NCI-H446 (cell line): Measurements from ENCODE around the gene LPP.
"Not testable (repeated sequence)": the region's sequence is repeated elsewhere in the genome, so short reads cannot be mapped to it uniquely, and the experiment has no call there.

Experiments used
- DNase-seq, 2 experiments: peaks; one replicate each; lab custom pipeline; 2025; lab: John Stamatoyannopoulos, UW

The LPP gene, protein sequence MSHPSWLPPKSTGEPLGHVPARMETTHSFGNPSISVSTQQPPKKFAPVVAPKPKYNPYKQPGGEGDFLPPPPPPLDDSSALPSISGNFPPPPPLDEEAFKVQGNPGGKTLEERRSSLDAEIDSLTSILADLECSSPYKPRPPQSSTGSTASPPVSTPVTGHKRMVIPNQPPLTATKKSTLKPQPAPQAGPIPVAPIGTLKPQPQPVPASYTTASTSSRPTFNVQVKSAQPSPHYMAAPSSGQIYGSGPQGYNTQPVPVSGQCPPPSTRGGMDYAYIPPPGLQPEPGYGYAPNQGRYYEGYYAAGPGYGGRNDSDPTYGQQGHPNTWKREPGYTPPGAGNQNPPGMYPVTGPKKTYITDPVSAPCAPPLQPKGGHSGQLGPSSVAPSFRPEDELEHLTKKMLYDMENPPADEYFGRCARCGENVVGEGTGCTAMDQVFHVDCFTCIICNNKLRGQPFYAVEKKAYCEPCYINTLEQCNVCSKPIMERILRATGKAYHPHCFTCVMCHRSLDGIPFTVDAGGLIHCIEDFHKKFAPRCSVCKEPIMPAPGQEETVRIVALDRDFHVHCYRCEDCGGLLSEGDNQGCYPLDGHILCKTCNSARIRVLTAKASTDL

DNA sequence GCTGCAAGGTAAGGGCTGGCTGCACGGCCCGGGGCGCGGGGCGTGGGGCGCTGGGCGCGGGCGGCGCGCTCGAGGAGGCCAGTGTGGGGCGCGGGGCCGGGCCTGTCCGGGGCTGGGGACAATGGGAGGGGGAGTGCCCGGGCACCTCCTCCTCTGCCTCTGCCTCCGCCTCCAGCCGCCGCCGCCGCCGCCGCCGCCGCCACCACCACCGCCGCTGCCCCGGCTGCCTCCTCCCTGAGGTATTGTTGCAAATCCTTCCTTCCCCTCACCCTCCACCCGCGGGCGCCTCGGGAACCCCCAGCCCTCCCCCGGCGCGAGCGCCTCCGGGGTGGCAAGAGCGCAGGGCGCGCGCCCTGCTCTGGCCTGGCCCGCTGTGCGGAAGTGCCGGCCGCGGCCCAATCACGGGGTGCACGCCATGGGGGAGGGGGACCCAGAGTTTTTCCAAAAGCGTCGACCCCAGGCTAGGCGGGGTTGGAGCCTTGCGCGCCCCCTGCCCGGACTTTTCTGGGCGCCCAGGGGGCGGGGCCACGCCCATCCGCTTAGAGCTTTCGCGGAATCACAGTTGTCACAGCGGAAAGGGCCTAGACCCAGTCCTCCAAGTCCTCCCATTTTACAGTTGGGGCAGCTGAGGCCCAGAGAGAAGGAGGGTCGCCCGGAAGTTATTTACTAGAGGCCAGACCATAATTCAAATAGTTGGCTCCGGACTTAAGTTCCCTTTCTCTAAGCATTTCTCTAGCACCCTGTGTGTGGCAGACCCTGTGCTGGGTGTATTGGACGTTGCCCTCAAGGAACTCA lies at the start of gene LPP:
Gene LPP (plus strand): TSS at position 144 of the 795 bp plus-strand sequence. CDS start 251,964 bp downstream, outside the sequence.
- peak; percentile 59 to 70 for DNase-seq

DNA sequence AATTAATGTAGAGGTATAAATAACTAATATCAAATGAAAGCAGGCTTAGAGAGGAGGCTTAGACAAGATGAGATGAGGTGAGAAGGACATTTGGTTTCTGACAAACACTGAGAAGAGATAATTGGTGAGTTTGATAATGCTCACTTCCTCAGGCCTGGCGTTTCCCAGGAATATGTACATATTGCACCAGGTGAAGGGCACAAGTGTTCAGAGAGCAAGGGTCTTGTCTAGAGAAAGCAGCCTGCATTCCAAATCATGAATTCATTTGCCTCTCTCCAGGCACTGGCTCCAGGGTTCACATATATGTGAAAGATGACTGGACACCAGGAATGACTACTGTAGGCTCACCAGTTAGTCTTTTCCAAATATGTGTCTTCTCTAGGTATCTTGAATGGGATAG lies 48.0 kb upstream of the LPP start:
- no peak for DNase-seq

DNA sequence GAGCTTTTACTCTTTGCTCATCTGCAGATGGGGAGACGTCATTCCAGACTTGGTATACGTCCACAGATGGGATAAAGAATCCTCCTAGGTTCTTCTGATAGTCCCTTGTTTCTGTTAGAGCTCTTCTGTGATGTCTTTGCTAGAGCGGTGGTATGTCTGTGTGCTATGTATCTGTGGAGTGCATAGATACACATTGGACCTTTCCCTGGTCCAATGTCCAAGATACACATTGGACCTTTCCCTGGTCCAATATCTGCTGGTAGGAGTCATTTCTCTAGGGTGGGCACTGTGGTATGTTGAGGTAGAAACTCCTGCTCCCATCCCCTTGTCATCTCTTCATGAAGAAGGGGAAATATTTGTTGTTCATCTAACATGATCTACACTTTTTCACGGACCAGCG lies 47.5 kb upstream of the LPP start:
- no peak for DNase-seq

DNA sequence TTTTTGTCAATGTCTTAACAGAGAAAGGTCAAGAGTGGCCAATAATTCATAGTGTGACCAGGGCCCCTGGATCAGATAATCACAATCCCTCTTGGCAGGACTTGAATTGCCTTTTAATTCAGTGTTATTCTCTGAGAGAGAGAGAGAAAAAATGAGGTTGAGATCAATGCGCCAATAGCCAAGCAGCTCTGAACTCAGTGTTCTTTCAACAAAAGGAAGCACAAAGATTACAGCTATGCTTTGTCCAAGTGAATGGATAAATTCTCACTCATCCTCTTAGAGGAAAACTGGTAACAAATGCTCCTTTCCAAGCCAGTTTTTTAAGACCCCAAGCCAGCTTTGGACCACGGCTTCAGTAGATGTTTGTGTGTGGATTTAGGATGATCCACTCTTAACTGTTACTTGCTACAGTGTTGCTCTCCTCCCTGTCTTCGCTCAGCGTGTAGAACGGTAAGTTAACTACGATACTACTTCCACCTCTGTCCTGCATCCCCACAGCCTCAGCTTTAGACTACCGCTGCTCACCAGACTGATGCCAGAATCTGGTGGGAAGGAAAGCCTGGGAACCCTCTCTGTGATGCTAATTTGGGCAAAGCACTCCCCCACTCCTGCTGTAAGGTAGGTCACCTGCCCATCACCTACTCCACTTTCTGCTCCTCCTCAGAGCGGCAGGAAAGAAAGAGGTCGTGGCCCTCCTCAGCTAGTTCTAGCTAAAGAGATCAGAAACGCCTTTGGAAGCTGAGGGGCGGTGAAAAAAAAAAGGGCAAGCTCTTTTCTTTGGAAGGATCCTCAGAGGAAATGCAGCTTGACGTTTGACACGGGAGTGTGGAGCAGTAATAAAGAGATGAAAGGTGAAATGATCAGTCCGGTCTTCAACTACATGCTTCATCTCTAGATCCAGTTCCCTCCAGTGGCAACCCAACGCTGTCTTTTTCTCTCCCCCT lies 46.8 kb upstream of the LPP start:
- DNase-seq, result no peak

DNA sequence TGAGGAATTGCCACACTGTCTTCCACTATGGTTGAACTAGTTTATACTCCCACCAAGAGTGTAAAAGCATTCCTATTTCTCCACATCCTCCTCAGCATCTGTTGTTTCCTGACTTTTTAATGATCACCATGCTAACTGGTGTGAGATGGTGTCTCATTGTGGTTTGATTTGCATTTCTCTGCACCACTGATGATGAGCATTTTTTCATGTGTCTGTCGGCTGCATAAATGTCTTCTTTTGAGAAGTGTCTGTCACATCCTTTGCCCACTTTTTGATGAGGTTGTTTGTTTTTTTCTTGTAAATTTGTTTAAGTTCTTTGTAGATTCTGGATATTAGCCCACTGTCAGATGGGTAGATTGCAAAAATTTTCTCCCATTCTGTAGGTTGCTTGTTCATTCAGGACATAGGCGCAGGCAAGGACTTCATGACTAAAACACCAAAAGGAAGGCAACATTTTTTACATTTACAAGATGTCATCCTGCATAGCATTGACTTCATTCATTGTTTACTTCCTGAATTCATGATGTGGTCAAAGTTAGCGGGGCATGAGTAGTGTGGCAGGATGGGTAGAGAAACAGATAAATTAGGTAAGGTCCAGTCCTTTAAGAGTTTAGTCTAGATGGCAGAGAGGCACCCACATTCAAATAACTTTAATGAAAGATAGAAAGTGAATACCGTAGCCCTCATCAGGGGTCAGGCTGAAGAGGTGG lies 45.1 kb upstream of the LPP start:
- DNase-seq, result no peak

DNA sequence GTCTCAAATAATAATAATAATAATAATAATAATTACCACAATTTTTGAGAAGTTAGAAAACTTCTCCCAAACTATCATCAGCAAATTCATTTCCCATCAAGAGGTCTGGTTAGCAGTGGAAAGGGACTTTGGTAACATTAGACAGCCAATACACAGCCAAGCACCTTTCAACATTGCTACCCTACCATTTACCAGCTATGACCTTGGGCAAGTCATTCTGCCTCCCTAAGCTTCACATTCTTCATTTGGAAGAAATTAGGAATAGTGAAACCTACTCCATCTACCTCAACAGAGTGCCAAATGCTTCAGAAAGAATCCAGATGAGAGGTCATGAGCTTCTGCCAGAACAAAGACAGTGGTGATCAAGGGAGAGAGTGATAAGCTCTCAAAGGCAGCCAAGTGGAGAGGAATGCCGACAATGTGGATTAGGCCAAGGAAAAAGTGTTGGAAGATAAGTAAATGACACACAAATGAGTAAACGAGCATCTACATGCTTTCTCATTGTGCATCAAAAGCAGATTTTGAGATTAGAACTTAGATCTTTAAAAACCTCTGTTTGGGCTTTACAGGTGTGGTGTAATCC lies 42.9 kb upstream of the LPP start:
- no peak for DNase-seq

DNA sequence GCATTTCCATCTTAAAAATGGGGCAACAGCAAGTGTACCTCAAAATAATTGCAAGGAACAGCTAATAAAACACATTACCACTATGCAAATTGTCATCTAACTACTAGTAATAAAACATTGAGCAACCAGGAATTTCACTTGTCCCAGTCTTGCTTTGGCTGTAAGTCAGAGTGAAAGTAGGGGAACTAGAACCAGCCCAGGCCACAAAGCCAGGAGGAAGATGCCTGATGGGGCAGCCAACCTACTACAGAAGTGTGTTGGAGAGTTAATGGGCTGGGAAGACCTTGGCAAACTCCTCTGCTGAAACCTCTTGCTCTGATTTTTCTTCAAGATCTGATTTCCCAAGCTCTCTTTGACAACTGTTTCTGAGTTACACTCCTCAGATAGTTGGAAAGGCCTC lies 40.2 kb upstream of the LPP start:
- DNase-seq, result no peak

DNA sequence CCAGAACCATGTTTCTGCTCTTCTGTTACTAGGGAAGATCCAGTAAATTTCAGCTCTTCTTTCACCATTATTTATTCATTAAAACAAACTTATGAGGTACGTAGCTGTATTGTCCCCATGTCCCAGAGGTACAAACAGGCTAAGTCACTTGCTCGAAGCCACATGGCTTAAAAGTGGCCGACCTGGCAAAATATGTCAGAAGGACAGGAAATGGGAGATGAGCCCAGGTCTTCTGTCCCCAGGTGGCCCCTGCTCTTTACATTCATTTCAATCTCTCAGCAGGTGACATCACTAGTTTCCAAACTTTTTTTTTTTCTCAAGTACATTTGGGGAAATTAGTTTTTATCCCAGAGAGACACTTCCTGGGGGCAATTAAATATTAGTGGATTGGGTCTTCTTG lies 34.1 kb upstream of the LPP start:
- DNase-seq, result no peak

DNA sequence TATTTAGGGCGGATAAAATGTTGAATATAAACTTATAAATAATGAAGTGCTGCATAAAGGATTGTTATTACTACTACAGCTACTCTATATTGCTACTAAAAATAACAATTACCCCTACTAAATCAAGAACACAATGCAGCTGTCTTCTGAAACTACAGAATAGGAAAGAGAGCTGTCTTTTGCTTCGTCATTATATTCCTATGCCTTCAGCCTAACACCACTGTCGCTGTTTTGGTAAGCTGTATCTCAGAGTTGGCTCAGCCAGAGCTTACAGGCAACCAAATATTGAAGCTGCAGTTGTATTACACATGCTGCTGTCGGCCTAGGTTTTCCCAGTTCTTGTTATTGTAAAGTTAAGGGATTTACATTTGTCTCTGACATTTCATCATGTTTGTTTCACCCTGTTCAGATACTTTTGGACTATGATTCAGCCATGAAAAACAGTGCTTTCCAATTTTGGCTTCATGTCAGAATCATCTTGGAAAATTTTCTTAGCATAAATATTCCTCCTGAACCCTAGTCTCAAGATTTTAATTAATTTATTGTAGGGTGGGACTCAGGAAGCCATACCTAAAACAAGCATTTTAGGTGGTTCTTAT lies 31.3 kb upstream of the LPP start:
- no peak for DNase-seq

DNA sequence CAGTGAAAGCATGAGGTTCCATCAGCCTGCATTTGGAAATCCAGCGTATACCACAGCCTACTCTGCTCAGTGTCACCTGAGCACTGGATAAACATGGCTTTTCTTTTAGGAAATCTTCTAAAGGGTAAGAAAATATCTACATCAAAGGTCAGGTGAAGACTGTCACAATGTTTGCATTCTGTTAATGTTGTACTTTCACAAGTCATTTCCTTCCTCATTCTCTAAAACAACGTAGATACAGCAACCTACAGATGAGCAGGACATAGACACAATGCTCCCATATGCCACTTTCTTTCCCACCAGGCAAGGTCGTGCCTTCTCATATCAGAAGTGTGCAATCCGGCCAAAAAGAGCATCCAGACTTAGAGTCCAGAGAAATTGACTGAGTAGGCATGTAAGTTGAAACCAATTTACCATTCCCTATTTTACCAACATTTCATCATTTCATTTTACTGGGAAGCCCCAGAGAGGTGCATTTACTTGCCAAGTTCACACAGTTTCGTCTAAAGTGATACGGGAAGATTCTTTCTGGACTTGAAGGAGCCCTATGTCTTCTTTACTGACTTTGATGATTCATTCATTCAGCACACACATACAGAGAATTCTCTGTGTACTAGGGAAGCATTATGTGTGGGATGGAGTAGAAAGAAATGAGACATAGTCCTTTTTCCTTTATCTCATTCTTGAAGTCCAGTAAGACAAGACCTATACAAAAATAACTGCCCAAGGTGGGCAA lies 30.6 kb upstream of the LPP start:
- DNase-seq, result no peak

DNA sequence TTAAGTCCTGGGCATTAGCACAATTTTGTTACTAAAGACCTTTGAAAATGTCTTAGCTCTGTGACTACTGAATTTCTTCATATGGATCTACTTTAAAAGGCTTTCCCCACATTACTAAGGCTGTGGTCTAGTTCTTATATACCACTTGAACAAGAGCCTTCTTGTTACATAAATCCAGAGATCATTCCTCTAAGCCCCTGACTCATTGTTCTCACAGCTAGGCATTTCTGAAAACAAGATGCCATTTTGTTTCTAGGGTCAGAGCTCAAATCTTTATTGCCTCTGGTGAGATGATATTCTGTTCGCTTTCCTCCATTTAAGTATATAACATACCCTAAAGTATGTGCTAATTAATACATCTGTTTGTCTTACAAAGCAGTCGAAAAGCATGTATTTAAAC lies 29.8 kb upstream of the LPP start:
- DNase-seq, result no peak

DNA sequence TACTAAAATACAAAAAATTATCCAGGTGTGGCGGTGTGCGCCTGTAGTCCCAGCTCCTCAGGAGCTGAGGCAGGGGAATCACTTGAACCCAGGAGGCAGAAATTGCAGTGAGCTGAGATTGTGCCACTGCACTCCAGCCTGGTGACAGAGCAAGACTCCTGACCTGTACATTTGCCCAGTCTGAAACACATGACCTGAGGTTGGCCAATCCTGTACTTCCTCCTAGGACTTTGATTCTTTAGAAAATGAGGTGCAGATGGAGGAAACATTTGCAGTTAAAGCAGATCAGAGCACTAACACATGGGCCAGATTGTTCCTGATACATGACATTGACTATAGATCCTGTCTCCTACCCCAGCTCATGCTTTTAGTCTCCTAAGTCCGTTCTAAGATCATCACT lies 28.9 kb upstream of the LPP start:
- DNase-seq, result no peak

DNA sequence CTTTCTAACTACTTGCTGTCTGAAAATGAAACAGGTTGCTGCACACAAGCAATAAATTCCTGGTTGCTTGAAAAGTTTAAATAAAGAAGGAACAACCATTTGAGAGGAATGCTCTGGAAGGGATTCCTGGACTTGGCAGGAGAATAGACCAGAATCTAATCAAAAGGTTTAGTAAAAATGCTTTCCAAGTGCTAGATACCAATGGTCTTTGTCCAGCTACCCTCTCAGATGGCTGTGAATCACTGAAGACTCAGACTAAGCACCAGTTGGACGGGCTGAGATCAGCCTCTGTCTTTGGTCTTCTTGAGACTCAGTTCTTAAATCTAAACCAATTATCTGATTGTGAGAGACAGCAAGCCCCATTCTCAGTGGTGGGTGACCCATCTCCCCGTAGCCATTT lies 27.7 kb upstream of the LPP start:
- no peak for DNase-seq

DNA sequence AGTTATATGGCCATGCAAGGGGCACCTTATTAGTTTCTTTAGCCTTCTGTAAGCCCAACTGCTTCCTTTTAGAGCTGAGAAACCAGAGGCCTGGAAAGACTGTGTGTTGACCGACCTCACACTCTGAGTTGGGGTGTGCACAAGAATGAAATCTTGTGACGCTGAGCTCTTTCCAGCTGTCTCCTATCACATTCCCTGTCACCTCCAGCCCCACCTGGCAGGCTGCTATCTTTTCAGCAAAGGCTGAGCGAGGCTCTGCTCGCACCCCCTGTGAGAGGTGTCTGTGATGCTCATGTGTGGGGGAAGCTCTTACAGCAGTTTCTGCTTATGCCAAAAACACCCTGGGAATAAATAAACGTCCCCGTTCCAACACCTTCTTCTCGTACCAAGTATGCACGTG lies 27.0 kb upstream of the LPP start:
- DNase-seq, result no peak

DNA sequence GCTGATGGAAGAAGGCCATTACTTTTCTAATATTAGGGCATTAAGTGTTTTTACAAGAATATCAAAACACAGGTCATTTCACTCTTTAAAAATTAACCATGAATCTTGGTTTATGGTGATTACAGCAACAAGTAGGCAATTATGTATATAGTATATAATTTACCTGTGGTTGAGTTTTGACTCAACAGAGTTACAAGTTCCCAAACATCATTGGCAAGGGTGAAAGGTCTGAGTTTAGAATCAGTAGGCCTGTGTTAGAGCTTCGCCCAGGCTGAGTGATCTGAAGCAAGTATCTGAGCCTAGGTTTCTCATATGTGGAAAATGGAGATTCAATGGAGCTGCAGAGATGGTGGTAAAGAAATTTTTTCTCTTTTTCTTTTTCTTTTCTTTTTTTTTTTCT lies 25.1 kb upstream of the LPP start:
- no peak for DNase-seq

DNA sequence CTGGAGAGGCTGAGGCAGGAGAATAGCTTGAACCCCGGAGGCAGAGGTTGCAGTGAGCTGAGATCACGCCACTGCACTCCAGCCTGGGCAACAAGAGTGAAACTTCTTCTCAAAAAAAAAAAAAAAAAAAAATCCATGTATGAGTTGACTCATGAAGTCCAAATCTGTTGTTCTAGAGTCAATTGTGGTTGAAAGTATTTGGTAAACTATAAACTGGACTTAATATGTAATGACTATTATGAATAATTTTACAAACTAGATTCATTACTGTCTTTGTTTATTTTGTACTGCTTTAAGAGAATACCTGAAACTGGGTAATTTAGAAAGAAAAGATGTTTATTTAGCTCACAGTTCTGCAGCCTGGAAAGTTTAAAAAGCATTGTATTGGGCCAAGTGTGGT lies 22.9 kb upstream of the LPP start:
- not testable (repeated sequence) for DNase-seq

DNA sequence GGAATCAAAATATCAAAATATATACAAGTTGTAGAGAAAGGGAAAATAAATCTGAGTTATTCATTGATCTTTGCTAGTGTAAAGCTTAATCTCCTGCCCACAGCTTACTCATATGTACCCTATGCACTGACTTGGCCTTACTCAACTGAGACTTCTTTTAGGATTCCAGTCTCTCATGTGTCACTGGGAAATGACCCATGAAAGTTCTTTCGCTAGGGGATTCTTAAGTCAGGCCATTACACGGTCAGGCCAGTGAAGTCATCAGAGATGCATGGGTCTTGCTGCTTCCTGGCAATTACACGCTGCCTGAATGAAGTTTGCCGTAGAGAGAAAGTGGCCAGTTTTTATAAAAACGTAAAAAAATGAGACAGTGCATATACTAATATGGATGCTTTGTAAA lies 20.7 kb upstream of the LPP start:
- DNase-seq, result no peak

DNA sequence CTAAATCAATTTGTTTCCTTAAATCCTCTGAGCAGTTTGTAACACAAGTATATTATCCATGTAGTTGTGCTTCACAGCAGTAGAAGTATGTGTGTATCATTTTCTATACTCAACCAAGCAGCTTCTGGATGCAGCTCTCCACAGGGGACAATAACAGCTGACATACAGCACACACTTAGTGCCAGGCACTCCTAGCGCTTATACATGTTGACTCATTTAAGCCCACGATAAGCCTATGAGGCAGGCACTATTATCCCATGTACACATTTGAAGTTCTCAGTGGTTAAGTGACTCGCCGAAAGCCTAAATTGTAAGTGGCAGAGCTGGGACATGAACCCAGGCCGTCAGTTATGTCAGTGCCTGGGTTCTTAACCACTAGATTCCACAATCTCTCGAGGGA lies 20.3 kb upstream of the LPP start:
- DNase-seq, result no peak

DNA sequence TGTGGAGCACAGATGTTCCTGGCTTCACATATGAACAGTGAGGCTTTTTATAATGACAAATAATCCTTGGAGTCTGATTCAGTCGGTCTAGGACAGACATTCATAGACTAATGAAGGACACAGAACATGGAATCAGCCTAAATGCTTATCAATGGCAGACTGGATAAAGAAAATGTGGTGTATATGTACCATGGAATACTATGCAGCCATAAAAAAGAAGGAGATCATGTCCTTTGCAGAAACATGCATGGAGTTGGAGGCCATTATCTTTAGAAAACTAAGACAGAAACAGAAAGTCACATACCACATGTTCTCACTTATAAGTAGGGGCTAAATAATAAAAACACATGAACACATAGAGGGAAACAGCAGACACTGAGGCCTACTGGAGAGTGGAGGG lies 19.9 kb upstream of the LPP start:
- no peak for DNase-seq

DNA sequence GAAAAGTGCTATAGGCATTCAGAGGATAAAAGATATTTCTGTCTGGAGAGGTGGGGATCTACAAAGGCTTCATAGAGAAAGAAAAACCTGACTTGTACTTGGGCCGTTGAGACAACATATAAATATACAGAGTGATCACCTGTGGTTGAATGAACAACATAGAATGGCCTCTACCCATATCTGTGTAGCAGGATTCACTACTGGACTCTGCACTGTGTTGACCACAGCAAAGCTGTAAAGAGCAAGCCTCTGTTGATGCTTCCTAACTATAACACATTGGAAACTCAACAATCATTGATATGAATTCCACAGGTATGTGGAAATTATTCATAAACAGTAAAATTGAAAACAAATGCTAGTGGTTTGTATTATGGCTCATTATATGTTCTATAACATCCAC lies 19.1 kb upstream of the LPP start:
- DNase-seq, result no peak
